GM12878 (cell line): ENCODE results near the gene TARBP1. TPM values are rescaled to one million over a fixed set of nuclear protein-coding genes. Genes with fewer than 3 reads are reported as not detected.

ENCODE experiments used
- ATAC-seq: fragments of 200-7000 bp; cut with Tn5 transposase; 3 replicates; pipeline ENCODE4 v1.9.1; 2020; ENCODE audit warnings: mild to moderate bottlenecking, moderate library complexity
- BruUV-seq: library from RNA; stranded (reverse); fragments of 400-500 nt; replicated peaks from 2 replicates; lab custom pipeline; 2021; lab: Mats Ljungman, UMichigan
- CTCF ChIA-PET: fragments of 300-600 bp; sonication (Branson Sonifier 250); formaldehyde crosslinking; extraction: SDS; loops from one replicate; lab custom pipeline; 2021; ENCODE audit warnings: inconsistent platforms; lab: Yijun Ruan, JAX
- POLR2A ChIA-PET: fragments of 350-600 bp; formaldehyde crosslinking; extraction: SDS; loops from one replicate; lab custom pipeline; 2021; ENCODE audit warnings: inconsistent platforms; lab: Charles Lee
- RAD21 ChIA-PET: fragments of 300-600 bp; sonication (Branson Sonifier 250); formaldehyde crosslinking; loops from one replicate; lab custom pipeline; 2023; ENCODE audit warnings: antibody characterized with exemption; ENCODE audit not compliant: unreplicated experiment; lab: Charles Lee
- SMC1A ChIA-PET: fragments of 300-600 bp; sonication (Branson Sonifier 250); formaldehyde crosslinking; loops from one replicate; lab custom pipeline; 2023; ENCODE audit not compliant: unreplicated experiment, uncharacterized antibody; lab: Charles Lee
- DNase-seq: peaks from one replicate; pipeline ENCODE4 v3.0.0-alpha.2; 2011; ENCODE audit warnings: low read depth, low spot score
- FAIRE-seq: peaks from 3 replicates; lab custom pipeline; 2011; peaks lifted over from hg19 to GRCh38; lab: Jason Lieb, UNC
- H2AFZ ChIP-seq: 2 replicates; pipeline ENCODE4 v1.6.0; 2011; ENCODE audit warnings: low read depth, low read length, control low read depth; ENCODE audit not compliant: control insufficient read depth
- H3K27ac ChIP-seq: 2 replicates; pipeline ENCODE4 v1.5.1; 2011; ENCODE audit warnings: control low read depth; ENCODE audit not compliant: control insufficient read depth, insufficient read depth
- H3K27me3 ChIP-seq, 2 experiments: replicated peaks in 1 of 2; 2 replicates each; pipeline versions ENCODE4 v1.6.0 to v1.6.1; 2011; ENCODE audit warnings: low read length in 1 of 2; ENCODE audit not compliant: control insufficient read depth in 2 of 2, insufficient read depth in 2 of 2
- H3K36me3 ChIP-seq, 2 experiments: 2 replicates each; pipeline ENCODE4 v1.5.1; 2011; ENCODE audit warnings: low read length in 1 of 2; ENCODE audit not compliant: control insufficient read depth in 2 of 2, insufficient read depth in 2 of 2
- H3K4me1 ChIP-seq: 2 replicates; pipeline ENCODE4 v1.6.1; 2011; ENCODE audit warnings: mild to moderate bottlenecking, low read length, moderate library complexity, mixed read lengths; ENCODE audit not compliant: control insufficient read depth, insufficient read depth
- H3K4me2 ChIP-seq: 2 replicates; pipeline ENCODE4 v1.6.0; 2011; ENCODE audit warnings: control low read depth; ENCODE audit not compliant: control insufficient read depth, insufficient read depth
- H3K4me3 ChIP-seq: fragments of 200-600 bp; sonication (generic); 2 replicates; pipeline ENCODE4 v1.5.1; 2016
- H3K79me2 ChIP-seq: 2 replicates; pipeline ENCODE4 v1.6.0; 2011; ENCODE audit warnings: low read length; ENCODE audit not compliant: control insufficient read depth, insufficient read depth
- H3K9ac ChIP-seq: 2 replicates; pipeline ENCODE4 v1.8.0; 2011; ENCODE audit warnings: low read length, control low read depth, mixed read lengths; ENCODE audit not compliant: control insufficient read depth, insufficient read depth
- H3K9me3 ChIP-seq: replicated peaks from 3 replicates; pipeline ENCODE4 v1.5.1; 2011; ENCODE audit warnings: mild to moderate bottlenecking, low read length; ENCODE audit not compliant: control insufficient read depth, insufficient read depth
- H4K20me1 ChIP-seq: 2 replicates; pipeline ENCODE4 v1.6.0; 2011; ENCODE audit not compliant: control insufficient read depth, insufficient read depth
- BCLAF1 ChIP-seq: fragments of 450-650 bp; IDR thresholded peaks from 2 replicates; pipeline ENCODE4 v1.6.1; 2017; ENCODE audit warnings: antibody characterized with exemption, mild to moderate bottlenecking, moderate library complexity
- GABPA ChIP-seq: IDR thresholded peaks from 2 replicates; pipeline ENCODE4 v1.6.1; 2014; ENCODE audit warnings: antibody characterized with exemption, low read depth, mild to moderate bottlenecking, inconsistent platforms
- IRF3 ChIP-seq: fragments of 450-650 bp; IDR thresholded peaks from 2 replicates; pipeline ENCODE4 v1.6.1; 2014; ENCODE audit warnings: mild to moderate bottlenecking
- KDM1A ChIP-seq: fragments of 200-600 bp; sonication (generic); IDR thresholded peaks from 2 replicates; pipeline ENCODE4 v1.6.1; 2016; ENCODE audit warnings: borderline replicate concordance
- NRF1 ChIP-seq: conservative IDR thresholded peaks from 2 replicates; pipeline ENCODE4 v1.6.1; 2011; ENCODE audit warnings: mild to moderate bottlenecking, low read depth, low read length, improper control_type of control experiment
- SIN3A ChIP-seq: IDR thresholded peaks from 2 replicates; pipeline ENCODE4 v1.6.1; 2012; ENCODE audit warnings: low read depth, low read length, improper control_type of control experiment
- SP1 ChIP-seq: IDR thresholded peaks from one replicate; pipeline ENCODE4 v1.6.1; 2011; ENCODE audit warnings: low read depth, low read length
- WGBS: methylation state at CpG from one replicate; pipeline ENCODE4 v1.1.6; 2016; ENCODE audit warnings: low lambda C conversion rate; ENCODE audit not compliant: insufficient replicate concordance, insufficient coverage; ENCODE audit errors: missing lambda C conversion rate; 5-methylcytosine and 5-hydroxymethylcytosine counted together
- in situ Hi-C: fragments of 300-500 bp; cut with MboI; formaldehyde crosslinking; loops from 9 replicates; pipeline ENCODE4 v1.14.3; 2018; ENCODE audit warnings: mixed read lengths
- intact Hi-C: fragments of 100-400 bp; cut with micrococcal nuclease; formaldehyde crosslinking; loops from one replicate; pipeline ENCODE4 v1.14.2; 2022; ENCODE audit not compliant: unreplicated experiment
- polyA plus RNA-seq, 11 experiments: library from polyadenylated mRNA; depleted of rRNA in 4 of 11; unstranded in 6 of 11; stranded (reverse) in 5 of 11; fragments of >200 nt; fragmentation: Nextera tagmentation in 4 of 11; fragmentation: Illumina TruSeq in 1 of 11; extraction: Ambion mirVana in 4 of 11; extraction: Trizol in 1 of 11; gene quantifications; 1 replicate in 1 of 11; 2 replicates in 10 of 11; pipeline versions ENCODE4 v1.2.1 to v1.2.3, GENCODE V29; 2011 to 2016; ENCODE audit warnings: inconsistent platforms in 2 of 11, missing spikeins in 2 of 11, low read depth in 1 of 11
- total RNA-seq, 4 experiments: library from RNA; depleted of rRNA in 3 of 4; stranded (reverse); fragments of >200 nt in 3 of 4; fragmentation: Illumina TruSeq in 1 of 4; extraction: Trizol in 1 of 4; gene quantifications; 2 replicates each; pipeline versions ENCODE4 v1.2.1 to v1.2.3, GENCODE V29; 2013 to 2021

The TARBP1 gene
- total and polyA plus RNA-seq, 10 of the 15 experiments (the other 5 are each of a cell fraction or from before 2014, with no cell fraction given) = 10.8 to 94.4 (median 35.3) TPM

GRCh38 chr1:234437423-234438171 lies 41.4 kb downstream of the TARBP1 start:
- ATAC-seq (no peak), FAIRE-seq (no peak), DNase-seq (no peak)
- Histone ChIP-seq H3K9me3 (peaks cover 2% of the 10 kb centered on the region; the same call in 1 of the 3 replicates), H3K4me3 (no peak overlapping the region), H2AFZ (no peak overlapping the region), H3K79me2 (no peaks in the 10 kb centered on the region; the same call in 1 of the 2 replicates), H3K36me3 (peaks cover 3 to 20% of the 10 kb centered on the region in 2 experiments; a peak in 3 of 4 replicates), H3K4me2 (no peak overlapping the region), H3K27ac (no peak overlapping the region), H3K4me1 (peaks cover 7% of the 10 kb centered on the region), H4K20me1 (no peaks in the 10 kb centered on the region), H3K9ac (no peak overlapping the region), H3K27me3 (no peaks in the 10 kb centered on the region)
- SMC1A ChIA-PET = interaction anchor here (0.7 to 1.9 kb wide), 8 partner anchors 8 to 979 kb away, joined by 3 to 5 read pairs (median 4); no protein-coding TSS in a partner anchor
- TF ChIP-seq KDM1A = no peak
- TF ChIP-seq NRF1 = no peak
- TF ChIP-seq GABPA = no peak
- TF ChIP-seq BCLAF1 = no peak
- no peak for TF ChIP-seq SP1
- TF ChIP-seq IRF3 = no peak
- no peak for TF ChIP-seq SIN3A
- POLR2A ChIA-PET = no interaction called here
- RAD21 ChIA-PET = no interaction called here
- intact Hi-C loops (no loop called here), in situ Hi-C loops (no loop called here)
- BruUV-seq = no TSS peak
- CTCF ChIA-PET = interaction anchor here (0.7 to 1.8 kb wide), 6 partner anchors 30 to 837 kb away, joined by 3 to 4 read pairs (median 4); no protein-coding TSS in a partner anchor
- 95% methylated on average over 6 of the region's 6 CpGs for WGBS
